SW 1271 (cell line): Measurements from ENCODE around the gene PNKP.

Experiments
- DNase-seq, 2 experiments: peaks; one replicate each; lab custom pipeline; 2025; lab: John Stamatoyannopoulos, UW

Gene PNKP

DNA sequence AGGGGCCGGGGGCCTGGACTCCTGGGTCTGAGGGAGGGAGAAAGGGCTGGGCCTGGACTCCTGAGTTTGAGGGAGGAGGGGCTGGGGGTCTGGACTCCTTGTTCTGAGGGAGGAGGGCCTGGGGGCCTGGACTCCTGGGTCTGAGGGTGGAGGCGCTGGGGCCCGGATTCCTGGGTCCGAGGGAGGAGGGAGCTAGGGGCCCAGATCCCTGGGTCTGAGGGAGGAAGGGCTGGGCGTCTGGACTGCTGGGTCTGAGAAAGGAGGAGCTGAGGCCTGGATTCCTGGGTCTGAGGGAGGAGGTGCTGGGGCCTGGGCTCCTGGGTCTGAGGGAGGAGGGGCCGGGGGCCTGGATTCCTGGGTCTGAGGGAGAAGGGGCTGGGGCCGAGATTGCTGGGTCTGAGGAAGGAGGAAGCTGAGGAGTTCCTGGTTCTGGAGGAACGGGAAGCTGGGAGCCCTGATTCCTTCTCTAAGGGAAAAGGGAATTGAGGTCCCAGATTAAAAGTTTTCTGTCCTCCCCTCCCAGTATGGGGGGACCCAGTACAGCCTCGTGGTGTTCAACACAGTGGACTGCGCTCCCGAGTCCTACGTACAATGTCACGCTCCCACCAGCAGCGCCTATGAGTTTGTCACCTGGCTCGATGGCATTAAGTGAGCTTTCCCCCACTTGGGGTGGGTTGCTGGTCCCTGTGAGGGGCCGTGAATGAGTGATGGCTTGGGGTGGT lies 48.6 kb downstream of the PNKP start:
- DNase-seq, result no peak

DNA sequence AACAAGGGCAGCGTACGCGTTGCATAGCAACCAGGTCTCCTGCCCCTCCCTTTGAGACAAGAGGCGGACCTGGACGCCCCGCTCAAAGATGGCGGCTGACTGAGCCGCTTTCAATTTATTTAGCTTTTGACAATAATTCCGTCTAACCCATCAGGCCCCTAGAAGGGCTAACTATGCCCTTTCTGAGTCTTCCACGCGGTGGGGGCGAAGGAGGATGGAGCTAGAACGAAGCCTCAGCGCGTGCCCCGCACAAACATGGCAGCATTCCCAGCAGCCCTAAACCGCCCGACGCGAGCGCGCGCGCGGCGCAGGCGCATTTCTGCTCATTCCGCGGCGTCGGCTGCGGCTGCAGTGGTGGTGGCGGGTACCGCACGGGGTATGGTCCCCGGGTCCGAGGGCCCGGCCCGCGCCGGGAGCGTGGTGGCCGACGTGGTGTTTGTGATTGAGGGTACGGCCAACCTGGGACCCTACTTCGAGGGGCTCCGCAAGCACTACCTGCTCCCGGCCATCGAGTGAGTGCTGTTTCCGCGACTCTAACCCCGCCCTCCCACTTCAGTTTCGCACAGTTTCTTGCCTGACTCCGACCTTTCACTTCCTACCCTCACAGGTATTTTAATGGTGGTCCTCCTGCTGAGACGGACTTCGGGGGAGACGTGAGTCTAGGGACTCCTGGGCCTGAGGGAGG lies 49.3 kb downstream of the PNKP start, which contains the start of gene MED25:
Gene MED25 (plus strand): TSS at position 326 of the 685 bp plus-strand sequence. CDS start 53 bp downstream, at position 379.
- DNase-seq, result peak; percentile 61 to 84

DNA sequence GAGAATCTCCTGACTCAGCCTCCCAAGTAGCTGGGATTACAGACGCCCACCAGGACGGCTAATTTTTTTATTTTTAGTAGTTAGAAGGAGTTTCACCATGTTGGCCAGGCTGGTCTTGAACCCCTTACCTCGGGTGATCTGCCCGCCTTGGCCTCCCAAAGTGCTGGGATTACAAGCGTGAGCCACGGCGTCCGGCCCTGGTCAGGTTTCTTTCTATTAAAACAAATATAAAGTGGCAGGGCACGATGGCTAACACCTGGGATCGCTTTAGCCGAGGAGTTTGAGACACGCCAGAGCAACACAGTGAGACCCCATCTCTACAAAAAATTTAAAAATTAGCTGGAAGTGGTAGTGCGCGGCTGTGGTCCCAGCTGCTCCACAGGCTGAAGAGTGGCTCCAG lies 50.8 kb downstream of the PNKP start:
- DNase-seq, result no peak

- DNase-seq, result no peak
Measured at GRCh38 chr19:49814010-49814409, 53.4 kb downstream of the PNKP start.

- peak; percentile 94 to 96 for DNase-seq
Measured at GRCh38 chr19:49812997-49813861, 54.1 kb downstream of the PNKP start, which contains the start of gene FUZ. Gene FUZ, minus strand, starts transcription at chr19:49813292. Its CDS starts 186 bp downstream, at chr19:49813106.

- DNase-seq, result peak in 1 of 2 experiments; percentile 24
Measured at GRCh38 chr19:49812452-49812996, 54.9 kb downstream of the PNKP start.

DNA sequence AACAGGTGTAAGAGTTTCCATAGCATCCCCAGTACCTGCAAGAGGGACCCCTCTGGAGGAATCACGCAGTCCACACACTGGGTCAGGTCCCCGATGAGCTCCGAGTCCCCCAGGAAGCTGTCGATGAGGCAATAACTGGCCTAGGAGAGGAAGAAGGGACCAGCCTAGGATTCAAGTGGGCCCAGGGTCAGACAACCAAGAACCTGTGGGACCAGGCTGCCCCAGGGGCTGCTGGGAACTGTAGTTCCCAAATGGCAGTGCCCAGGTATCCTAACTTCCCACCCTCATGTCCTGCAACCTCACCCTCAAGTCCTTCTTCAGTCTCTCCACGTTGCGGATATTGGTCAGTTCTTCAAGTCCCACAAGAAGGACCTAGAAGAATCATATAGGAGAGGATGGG lies 56.0 kb downstream of the PNKP start:
- no peak for DNase-seq
